Adipose tissue (tissue), 3 donors: ENCODE measurements around the gene TOM1L2. TPM values are rescaled to one million over a fixed set of nuclear protein-coding genes. Genes with fewer than 3 reads are reported as not detected.
A peak's percentile ranks its signal among the peaks of the same experiment; 100 is the strongest.

ENCODE experiments used
- H3K27ac ChIP-seq: one replicate; pipeline ENCODE4 v1.5.1; 2013; ENCODE audit warnings: low read depth, low read length
- WGBS, 3 donors: extraction: QIAGEN DNeasy Blood & Tissue Kit; methylation state at CpG; one replicate each; pipeline ENCODE4 v1.1.7; 2013; 5-methylcytosine and 5-hydroxymethylcytosine counted together
- polyA plus RNA-seq, 3 donors: library from polyadenylated mRNA; stranded (reverse); fragments of 200-250 nt; gene quantifications; one replicate each; pipeline ENCODE4 v1.2.3, GENCODE V29; 2013
- donor health status: healthy with polysubstance abuse.
- donor health status: Bipolar disorder and iron deficiency.
- donor health status: healthy.

TOM1L2 gene
- polyA plus RNA-seq, 3 donors = 14.0 to 24.8 (median 16.3) TPM

DNA sequence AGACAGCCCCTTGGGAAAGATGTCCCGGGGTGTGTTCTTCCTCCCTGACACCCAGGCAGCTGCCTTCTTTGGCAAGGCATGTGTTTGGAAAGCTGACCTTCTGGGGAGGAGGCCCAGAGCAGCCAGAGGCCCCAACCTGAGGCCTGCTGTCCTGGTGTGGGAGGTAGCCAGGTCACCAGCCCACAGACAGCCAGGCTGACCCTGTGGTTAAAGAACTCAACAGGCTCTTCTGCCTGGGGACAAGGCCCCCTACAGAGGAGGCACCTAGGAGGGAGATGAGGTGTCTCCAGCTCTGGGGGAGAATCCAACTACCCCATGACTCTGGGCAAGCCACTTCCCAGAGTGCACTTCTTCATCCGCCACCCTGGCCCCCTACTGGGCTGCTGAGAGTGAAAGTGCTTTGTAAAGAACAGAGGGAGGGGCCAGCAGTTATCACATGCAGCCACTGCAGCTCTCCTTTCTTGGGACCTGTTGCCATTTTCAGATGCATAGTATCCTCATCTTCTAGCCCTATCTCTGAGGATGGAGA is 122.3 kb downstream of the TOM1L2 start:
- WGBS, 3 donors = 38 to 78% (median 44%) methylated on average over 2 of the region's 2 CpGs
- H3K27ac ChIP-seq = peak overlapping the region; percentile 9

DNA sequence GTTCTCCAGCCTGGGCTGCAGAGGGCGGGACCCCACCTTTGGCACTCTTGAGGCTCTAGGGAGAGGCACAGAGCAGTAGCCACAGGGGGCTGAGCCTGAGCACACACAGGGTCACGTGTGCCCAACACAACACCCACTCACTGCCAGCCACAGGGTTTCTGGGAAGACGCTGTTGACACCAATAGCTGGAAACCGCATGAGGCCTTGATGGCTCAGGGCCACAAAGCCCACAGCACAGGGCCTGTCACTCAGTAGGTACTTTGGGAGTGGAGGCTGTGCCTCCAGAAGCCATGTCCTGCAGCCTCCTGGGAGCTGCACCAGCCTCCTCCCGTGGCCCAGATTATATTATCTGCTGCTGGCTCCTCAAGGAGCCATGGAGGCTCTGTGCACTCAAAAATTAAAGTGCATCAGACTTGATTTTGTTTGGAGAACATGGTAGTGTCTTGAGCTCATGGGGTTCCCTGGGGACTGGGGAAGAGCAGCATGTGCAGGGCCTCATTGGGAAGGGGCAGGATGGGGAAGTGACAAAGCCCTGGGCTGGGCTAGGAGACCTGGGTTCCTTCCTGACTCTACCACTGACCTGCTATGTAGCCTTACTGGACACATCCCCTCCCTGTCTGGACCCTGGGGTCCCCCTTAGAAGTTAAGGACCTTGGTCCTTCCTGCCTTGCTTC is 122.9 kb downstream of the TOM1L2 start:
- 25 to 63% (median 51%) methylated on average over 5 of the region's 5 CpGs for WGBS, 3 donors
- H3K27ac ChIP-seq = peak overlapping the region; percentile 9

DNA sequence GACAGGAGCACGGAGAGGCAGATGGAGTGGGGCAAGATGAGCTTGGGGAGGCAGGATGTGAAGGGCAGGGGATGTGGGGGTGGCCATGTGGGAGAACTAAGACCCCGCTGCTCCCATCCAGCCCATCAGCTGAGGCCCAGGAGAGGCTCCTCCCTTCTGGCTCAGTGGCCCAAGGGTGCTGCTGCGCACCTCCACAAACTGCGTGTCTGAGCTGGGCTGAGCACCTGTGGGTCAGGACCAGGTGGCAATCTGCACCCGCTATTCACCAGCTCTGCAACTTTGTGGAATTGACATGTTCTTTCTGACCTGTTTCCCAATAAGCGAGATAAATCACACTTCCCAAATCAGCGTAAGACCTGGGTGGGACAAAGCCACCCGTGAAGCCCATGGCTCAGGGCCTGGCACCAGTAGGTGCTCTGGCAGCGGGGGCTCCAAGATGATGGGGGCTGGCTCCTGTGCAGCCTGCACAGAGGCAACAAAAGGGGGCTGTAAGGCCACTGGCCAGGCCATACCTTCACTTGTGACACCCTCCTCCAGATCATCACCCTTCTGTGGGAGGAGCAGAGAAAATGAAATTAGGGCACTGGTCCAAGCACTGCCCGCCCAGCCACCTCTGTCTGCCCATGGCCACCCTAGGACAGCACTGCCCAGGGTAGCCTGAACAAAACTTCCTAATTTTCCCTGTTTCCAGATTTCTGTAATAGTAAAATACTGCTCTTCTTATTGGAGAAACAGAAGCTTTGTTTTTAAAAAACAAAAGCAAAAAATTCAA is 123.7 kb downstream of the TOM1L2 start:
- H3K27ac ChIP-seq = no peak overlapping the region
- 83 to 95% (median 86%) methylated on average over 10 of the region's 10 CpGs for WGBS, 3 donors

DNA sequence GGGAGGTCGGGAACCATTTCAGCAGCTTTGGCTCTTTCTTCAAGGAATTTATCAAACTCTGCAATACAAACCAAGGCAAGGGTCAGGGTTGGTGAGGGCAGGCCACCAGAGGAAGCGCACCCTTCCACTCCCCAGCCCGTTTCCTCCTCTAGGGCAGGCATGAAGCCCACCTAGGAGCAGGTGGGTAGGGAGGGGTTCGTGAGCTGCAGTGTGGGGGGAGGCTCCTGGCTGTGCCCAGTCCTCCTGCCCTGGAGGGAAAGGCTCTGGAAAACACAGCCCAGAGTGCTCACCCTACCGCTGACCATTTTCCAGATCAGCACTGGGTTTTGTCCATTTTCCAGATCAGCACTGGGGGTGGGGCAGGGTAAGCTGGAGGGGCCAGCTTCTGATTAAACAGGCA is 124.5 kb downstream of the TOM1L2 start:
- H3K27ac ChIP-seq = no peak overlapping the region
- 88 to 93% (median 90%) methylated on average over 5 of the region's 5 CpGs for WGBS, 3 donors

DNA sequence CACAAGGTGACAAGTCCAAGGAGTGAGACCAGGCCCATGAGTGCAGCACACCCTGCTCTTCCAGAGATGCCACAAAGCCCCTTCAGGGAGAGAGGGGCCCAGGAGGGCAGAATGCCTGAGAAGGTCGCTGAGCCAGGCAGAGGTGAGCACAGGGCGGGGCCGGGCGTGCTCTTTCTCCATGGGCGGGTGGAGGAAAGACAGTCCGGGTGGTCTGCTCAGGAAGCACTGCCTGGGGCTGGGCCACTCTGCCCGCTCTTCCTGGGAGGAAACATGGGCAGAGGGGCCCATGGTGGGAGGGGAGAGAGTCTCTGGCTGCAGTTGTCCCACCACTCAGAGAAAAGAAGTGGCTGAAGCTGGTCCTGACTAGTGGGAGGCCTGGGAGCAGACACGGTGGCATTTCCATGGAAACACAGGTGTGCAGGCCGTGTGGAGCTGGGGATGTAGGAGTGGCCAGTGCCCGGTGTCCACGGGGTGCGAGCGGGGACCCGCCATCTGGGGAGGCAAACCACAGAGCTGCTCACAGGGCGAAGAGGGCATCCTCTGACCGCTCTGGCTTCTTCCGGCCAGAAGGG is 125.0 kb downstream of the TOM1L2 start:
- no peak overlapping the region for H3K27ac ChIP-seq
- WGBS, 3 donors = 73 to 77% (median 76%) methylated on average over 17 of the region's 17 CpGs

DNA sequence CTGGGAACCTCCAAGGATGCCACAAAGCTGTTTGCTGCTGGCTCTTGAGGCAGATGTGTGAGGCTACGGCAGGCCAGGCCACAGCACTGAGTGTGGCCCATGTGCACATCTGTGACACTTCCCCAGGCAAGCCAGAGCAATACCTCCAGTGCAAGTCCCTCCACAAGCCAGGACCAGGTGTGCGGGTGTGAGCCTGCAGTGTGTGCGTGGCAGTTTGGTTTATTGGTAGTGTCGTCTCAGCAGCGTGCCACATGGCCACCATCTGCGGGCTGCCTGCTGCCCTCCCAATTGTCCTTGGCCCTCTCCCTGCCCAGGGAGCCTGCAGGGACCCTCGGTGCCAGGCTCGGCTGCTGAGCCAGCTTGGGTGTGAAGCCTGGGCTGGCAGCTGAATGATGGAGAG is 125.6 kb downstream of the TOM1L2 start:
- 91 to 94% (median 94%) methylated on average over 8 of the region's 8 CpGs for WGBS, 3 donors
- H3K27ac ChIP-seq = no peak overlapping the region

DNA sequence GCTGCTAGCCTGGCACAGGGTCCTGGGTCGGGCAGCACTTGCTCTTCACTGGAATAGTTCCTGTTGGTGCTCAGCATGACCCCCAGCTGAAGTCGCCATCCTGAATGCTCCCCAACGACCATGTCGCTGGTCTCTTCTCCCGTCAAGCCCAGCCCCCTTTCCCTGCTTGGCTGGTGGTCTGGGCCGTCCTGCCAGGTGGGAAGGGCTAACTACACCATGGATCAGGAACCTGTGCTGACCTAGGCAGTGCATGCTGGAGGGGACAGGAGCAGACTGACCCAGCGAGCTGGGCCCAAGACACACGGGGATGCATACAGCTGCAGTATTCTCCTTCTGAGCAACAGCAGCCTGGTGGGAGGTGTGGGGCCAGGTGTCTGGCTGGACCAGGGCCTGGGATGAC is 126.2 kb downstream of the TOM1L2 start:
- 87 to 93% (median 91%) methylated on average over 8 of the region's 8 CpGs for whole genome bisulfite sequencing, 3 donors
- no peak overlapping the region for H3K27ac ChIP-seq

DNA sequence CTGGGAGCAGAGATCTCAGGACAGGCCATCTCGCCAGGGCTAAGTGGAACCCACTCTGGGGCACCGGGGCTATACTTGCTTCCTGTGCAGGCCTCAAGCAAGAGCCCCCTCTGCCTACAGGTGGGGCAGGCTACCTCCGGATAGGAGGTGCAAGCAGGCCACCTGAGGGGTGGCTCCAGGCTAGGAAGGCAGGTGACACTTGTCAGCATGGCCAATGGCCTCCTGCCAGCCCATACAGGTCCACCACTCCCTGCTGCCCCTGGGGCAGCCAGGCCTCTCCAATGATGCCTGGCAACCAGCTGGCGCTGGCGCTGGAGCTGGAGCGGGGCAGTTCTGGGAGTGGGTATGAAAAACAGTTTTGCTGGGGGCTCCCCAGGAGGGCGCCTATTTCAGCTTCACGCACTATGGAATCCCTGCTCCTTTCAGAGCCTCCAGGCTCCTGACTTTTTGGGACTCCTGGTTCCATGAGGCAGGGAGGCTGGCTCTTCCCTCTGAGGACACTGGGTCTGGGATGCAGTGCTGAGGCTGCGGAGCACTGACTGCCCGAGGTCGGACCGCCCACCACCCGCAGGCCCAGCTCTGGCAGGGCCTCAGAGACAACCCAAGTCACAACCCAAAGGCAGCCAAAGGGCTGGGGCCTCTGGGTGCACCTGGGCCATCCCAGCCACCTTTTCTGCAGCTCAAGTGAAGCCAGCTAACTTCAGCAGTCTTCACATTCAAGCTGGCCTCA is 127.0 kb downstream of the TOM1L2 start:
- WGBS, 3 donors = 81 to 90% (median 90%) methylated on average over 13 of the region's 13 CpGs
- no peak overlapping the region for H3K27ac ChIP-seq

DNA sequence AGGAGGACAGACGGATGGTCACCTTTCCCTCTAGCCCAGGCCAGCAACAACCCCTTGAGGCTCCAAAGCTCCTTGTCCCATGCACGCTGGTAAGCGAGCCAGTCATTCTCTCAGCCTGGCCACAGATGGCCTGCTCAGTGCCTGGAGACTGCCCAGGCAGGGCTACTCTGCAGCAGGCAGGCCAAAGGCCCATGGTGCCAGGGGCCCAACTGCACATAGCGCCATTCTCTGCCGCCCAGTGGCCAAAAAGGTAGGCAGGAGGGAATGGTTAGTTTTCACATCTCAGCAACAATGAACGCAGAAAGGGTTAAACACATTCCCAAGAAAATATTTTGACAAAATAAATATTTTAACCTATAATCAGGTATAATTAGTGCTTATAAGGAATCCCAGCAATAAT is 127.7 kb downstream of the TOM1L2 start:
- WGBS, 3 donors = 92 to 95% (median 94%) methylated on average over 6 of the region's 6 CpGs
- H3K27ac ChIP-seq = no peak overlapping the region

DNA sequence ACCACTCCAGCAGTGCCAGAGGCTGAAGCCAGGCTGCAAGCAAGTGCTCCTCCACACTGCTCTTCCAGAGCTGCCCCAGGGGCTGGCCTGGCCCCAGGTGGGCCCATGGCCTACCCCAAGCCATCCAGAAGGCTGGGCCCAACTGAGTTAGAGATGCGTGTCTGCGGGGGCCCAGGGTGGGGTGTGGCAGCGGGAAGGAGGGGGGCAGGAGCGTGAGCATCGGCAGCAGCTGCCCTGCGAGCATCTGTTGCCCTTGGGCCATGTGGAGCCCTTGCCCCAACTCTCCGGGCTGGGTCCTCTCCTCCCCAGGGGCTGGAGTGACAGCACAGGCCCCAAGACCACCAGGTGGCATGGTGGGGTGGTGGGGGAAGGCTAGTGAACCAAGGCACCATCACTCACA is 128.1 kb downstream of the TOM1L2 start:
- WGBS, 3 donors = 84 to 89% (median 85%) methylated on average over 6 to 7 of the region's 7 CpGs
- H3K27ac ChIP-seq = no peak overlapping the region

DNA sequence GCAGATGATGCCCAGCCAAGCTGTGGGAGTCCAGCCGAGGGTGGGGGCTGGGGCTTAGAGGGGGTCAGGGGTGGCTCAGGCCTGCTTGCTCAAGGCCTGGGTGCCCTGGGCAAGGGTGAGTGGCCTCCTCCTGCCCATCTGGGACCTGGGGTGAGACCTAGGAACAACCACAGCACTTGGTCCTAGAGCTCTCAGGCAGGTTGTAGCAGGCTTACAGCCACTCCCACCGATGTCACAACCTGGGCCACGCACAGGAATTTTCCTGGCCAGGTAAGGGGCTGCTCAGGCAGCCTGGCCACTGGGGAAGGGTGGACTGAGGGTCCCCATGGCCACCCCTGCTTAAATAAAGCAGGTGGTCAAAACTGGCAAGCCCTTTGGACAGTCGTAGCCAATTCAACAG is 129.1 kb downstream of the TOM1L2 start:
- WGBS, 3 donors = 78 to 86% (median 78%) methylated on average over 4 of the region's 4 CpGs
- no peak overlapping the region for H3K27ac ChIP-seq

DNA sequence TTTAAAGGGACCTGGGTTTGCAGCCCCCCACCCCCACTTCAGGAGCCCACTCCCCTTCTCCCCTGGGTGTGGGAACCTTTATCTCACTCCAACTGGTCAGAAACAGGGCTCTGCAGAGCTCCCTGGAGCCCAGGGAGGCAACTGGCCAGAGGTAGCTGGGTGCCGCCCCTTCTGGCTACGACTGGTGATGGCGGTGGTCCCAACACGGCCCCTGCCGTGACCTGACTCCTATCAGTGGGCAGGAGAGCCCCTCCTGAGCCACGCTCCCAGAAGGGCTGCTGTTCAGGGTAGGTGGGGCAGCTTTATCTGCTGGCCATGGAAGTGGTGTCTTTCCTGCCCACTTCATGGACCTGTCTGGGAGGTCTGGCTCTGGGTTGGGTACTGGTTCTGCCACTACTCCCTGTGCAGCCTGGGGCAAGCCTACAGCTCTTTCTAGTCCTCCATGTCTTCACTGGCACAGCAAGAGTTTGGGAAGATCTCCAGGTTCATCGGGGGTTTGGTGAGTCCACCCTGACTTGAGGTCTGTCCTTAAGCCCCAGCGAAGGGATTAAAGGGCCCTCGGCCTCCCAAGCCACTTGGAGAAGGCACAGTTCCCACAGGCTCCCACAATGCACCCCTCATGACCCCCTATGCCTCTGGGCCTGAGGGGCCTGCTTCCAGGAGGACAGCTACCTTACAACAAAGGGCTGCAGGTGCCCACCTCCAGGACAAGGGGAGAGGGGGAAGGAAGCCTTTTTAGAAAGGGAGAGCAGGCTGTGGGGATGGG is 129.9 kb downstream of the TOM1L2 start:
- 66 to 77% (median 70%) methylated on average over 8 to 9 of the region's 9 CpGs for WGBS, 3 donors
- no peak overlapping the region for H3K27ac ChIP-seq

DNA sequence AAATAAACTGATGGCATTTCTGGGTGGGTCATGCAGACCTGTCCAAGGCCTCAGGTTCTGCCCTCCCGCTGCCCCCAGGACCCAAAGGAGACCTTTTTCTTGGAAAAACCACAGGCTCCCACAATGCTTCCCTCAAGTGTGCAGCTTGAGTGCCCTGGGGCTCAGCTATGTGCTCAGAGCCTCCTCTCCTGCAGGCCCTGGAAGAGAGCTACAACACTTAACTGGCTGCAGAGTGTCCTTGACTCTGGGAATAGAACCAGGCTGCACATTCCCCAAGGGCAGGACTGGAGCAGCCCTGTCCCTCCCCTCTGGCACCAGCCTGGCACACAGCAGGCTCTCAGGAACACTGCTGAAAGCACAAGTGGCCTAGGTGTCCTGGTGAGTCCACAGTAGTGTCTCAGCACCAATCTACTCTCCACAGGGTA is 130.6 kb downstream of the TOM1L2 start:
- H3K27ac ChIP-seq = no peak overlapping the region
- 44 to 81% (median 75%) methylated on average over 1 of the region's 1 CpG for WGBS, 3 donors

DNA sequence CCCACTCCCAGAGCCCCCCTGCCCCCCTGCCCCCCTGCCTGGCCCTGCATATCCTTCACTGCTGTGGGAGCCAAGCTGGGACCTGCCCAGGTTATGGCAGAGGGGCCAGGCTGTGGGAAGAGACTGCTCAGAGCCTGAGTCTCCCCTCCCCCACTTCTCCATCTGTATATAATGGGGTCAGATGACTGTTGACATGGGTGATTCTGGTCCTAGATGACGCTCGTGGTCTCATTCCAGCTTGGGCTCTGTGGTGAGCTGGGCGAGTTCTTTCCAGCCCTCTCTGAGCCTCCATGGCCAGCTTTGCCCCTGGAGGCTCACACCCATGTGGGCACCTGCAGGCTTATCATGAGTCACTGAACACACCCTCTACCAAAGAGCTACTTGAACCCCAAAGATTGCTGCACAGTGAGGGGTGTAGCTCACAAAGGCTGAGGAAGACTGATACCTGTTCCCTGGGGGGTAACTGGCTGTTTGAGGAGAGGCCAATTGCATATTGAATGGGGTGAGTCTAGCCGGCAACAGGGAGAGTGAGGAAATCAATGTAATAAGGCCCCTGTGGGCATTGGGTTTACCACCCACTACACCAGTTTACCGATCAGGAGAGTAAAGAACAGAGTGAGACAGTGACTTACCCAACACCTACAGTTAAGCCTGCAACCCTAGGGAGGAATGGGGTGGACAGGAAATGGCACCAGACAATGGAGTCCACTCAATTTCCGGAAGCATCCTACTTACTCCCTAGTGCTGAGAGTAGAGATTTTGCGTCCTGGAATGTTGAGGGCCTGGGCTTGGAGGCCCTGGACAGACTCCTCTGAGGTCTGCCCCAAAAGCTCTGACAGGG is 131.2 kb downstream of the TOM1L2 start:
- peak overlapping the region; percentile 44 for H3K27ac ChIP-seq
- 39 to 47% (median 42%) methylated on average over 7 of the region's 7 CpGs for WGBS, 3 donors

DNA sequence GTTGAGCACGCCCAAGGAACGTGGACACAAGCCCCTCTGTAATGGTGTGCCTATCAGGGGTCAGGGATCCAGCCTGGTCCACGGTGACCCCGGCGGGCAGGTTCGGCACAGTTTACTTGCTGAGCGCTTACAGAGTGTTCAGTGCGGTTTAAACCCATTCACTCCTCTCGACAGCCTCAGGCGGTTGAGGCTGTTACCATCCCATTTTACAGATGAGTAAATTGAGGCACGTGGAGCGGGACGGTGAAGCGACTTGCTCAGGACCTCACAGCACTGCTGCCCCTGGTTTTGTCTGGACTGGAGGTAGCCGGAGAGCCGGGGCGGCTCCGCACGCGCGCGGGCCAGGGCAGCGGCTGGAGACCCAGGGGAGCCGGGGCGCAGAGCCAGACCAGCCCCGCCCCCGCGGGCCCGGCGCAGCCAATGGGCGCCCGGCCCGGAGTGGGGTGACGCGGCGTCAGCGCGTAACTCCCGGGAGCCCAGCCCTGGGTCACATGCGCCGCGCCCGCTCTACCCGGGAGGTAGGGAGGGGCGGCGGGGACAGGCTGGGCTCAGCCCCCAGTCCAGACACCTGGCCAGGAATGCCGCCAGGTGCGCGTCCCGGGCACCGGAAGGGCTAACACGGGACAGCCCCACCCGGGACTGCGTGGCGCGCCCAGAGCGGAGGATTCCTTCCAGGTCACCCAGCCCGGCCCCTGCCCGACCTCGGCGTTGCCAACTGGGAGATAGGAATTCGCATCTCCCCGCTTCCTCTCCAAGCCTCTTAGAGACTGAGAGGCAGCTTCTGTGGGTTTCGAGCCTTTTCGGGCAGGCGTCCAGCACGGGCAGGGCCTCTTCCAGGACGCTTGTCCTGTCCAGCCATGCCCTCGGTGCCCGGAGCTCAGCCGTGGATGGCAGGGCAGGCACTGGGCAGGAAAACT is 132.2 kb downstream of the TOM1L2 start:
- 3% methylated on average over 57 to 71 of the region's 71 CpGs for WGBS, 3 donors
- H3K27ac ChIP-seq = peak overlapping the region; percentile 44
